Adrenal gland (tissue), 5 donors: ENCODE results near the gene DEPP1.

Experiments used
- CTCF ChIP-seq, 6 experiments: fragments of 450-650 bp in 4 of 6; fragments of 200-600 bp in 2 of 6; sonication (generic) in 1 of 6; IDR thresholded peaks; 1 replicate in 5 of 6; 2 replicates in 1 of 6; pipeline versions ENCODE4 v1.5.1 to v1.8.0; 2016 to 2021; ENCODE audit warnings: antibody characterized with exemption in 6 of 6, mild to moderate bottlenecking in 2 of 6, moderate library complexity in 1 of 6
- POLR2A ChIP-seq, 2 donors: fragments of 450-650 bp; IDR thresholded peaks; one replicate each; pipeline ENCODE4 v1.6.1; 2017; ENCODE audit warnings: antibody characterized with exemption in 2 of 2, mild to moderate bottlenecking in 2 of 2, moderate library complexity in 1 of 2
- donor health status: DM: no; HTN: no; CAD: no.

- TF ChIP-seq CTCF (IDR thresholded peaks at IDR 0.05) (no peak), POLR2A (IDR thresholded peaks at IDR 0.05) (no peak)
Observed at GRCh38 chr10:44952779-44953231, 25.8 kb downstream of the DEPP1 start.
